ENCODE data around the gene NFKB1. TPM values are rescaled to one million over a fixed set of nuclear protein-coding genes. Genes with fewer than 3 reads are reported as not detected.

Gene NFKB1
- total RNA-seq, 4 donors from 2014 or later = 18.8 to 56.3 (median 30.8) TPM

DNA sequence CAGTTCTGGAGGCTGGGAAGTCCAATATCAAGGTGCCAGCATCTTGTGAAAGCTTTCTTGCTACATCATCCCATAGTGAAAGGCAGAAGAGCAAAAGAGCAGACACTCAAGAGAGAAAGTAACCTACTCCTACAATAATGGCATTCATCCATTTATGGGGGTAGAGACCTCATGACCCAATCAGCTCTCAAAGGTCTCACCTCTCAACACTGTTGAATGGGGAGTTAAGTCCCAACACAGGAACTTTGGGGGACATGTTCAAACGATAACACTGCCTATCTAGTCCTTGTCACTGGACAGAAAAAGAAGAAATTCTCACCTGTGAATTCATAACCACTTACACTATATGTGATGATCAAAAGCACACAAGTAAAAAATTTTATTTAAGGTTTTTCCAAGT, 6.6 kb upstream of the NFKB1 start:
- Histone ChIP-seq H3K36me3 (no peaks in the 10 kb centered on the region), H3K4me3 (no peak overlapping the region), H3K27me3 (no peaks in the 10 kb centered on the region), H3K4me1 (no peaks in the 10 kb centered on the region), H3K27ac (no peak overlapping the region), H3K9me3 (no peaks in the 10 kb centered on the region)
- no peak for DNase-seq
- intact Hi-C loops (cut with DNase I; ENCODE audit: low total_unique reads) = no loop called here
- TF ChIP-seq POLR2A (IDR thresholded peaks at IDR 0.05) = no peak
- TF ChIP-seq CTCF (IDR thresholded peaks at IDR 0.05) = no peak

DNA sequence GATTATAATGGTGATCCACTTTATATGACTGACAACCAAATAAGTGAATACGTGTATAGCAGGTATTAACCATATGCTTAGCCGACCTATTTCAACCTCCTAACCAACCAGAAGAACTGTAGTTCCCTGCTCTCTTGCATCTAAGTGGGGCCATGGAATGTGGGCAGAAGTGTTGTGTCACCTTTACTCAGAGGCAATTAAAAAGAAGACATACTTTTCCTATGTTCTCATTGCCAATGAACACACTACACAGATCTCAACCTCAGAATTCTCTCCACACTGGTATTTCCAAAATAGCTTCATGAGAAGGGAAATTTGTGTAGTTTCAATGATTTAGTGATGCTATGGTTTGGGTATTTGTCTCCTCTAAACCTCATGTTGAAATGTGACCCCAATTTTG, 3.2 kb upstream of the NFKB1 start:
- no peak overlapping the region for H3K4me3 ChIP-seq
- intact Hi-C loops (cut with DNase I; ENCODE audit: low total_unique reads) = no loop called here
- no peaks in the 10 kb centered on the region for H3K27me3 ChIP-seq
- no peaks in the 10 kb centered on the region for H3K36me3 ChIP-seq
- no peaks in the 10 kb centered on the region for H3K9me3 ChIP-seq
- no peak for TF ChIP-seq POLR2A (IDR thresholded peaks at IDR 0.05)
- no peak for TF ChIP-seq CTCF (IDR thresholded peaks at IDR 0.05)
- no peak for DNase-seq
- no peaks in the 10 kb centered on the region for H3K4me1 ChIP-seq
- H3K27ac ChIP-seq = no peak overlapping the region

DNA sequence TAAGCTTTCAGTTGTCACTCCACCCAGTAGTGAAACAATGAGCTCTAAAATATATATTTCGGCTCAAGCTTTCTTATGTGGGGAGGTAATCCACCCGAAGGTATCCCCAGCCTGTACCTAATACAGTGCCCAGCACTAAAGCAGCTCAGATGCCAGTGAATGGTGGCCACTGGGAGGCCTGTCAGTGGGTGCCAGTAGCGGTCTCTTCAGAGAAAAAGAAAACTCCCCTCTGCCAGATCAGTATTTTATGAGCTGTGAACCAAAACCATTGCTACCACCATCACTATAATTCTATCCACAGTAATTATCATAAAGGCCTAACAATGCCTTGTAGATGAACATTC, 835 bp upstream of the NFKB1 start:
- peak in 1 of 4 experiments; percentile 6 for TF ChIP-seq CTCF (IDR thresholded peaks at IDR 0.05)
- TF ChIP-seq POLR2A (IDR thresholded peaks at IDR 0.05) = no peak
- Histone ChIP-seq H3K4me3 (peak overlapping the region; percentile 54 to 92), H3K27me3 (no peaks in the 10 kb centered on the region), H3K4me1 (peaks cover 0 to 10% of the 10 kb centered on the region in 2 donors), H3K9me3 (no peaks in the 10 kb centered on the region), H3K36me3 (no peaks in the 10 kb centered on the region), H3K27ac (peak overlapping the region; percentile 96 to 99)
- intact Hi-C loops (cut with DNase I; ENCODE audit: low total_unique reads) = no loop called here
- DNase-seq = no peak

DNA sequence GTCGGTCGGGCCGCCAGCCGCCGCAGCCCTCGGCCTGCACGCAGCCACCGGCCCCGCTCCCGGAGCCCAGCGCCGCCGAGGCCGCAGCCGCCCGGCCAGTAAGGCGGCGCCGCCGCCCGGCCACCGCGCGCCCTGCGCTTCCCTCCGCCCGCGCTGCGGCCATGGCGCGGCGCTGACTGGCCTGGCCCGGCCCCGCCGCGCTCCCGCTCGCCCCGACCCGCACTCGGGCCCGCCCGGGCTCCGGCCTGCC, 213 bp downstream of the NFKB1 start:
- Histone ChIP-seq H3K9me3 (no peaks in the 10 kb centered on the region), H3K27me3 (no peaks in the 10 kb centered on the region), H3K36me3 (no peaks in the 10 kb centered on the region), H3K4me3 (peak overlapping the region; percentile 54 to 92), H3K4me1 (peaks cover 0 to 10% of the 10 kb centered on the region in 2 donors), H3K27ac (peak overlapping the region; percentile 96 to 99)
- no peak for DNase-seq
- intact Hi-C loops (cut with DNase I; ENCODE audit: low total_unique reads) = no loop called here
- TF ChIP-seq POLR2A (IDR thresholded peaks at IDR 0.05) (no peak), CTCF (IDR thresholded peaks at IDR 0.05) (peak in 2 of 4 experiments; percentile 1 to 18)

DNA sequence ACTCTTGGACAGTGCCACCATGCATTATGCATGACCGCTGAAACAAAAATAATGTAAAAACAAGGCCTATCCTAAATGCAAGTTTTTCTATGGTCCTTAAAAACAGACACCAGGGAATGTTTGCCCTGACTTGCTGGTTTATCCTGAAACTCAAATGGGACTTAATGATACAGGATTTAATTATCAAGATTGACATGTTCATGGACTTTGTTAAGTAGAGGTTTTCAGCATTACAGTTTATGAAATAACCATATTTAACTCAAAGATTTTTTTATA, 1.3 kb downstream of the NFKB1 start:
- intact Hi-C loops (cut with DNase I; ENCODE audit: low total_unique reads) = no loop called here
- TF ChIP-seq CTCF (IDR thresholded peaks at IDR 0.05) (no peak), POLR2A (IDR thresholded peaks at IDR 0.05) (no peak)
- H3K27ac ChIP-seq = peak overlapping the region; percentile 96 to 99
- peak overlapping the region; percentile 54 to 92 for H3K4me3 ChIP-seq
- H3K9me3 ChIP-seq = no peaks in the 10 kb centered on the region
- H3K4me1 ChIP-seq = peaks cover 0 to 10% of the 10 kb centered on the region in 2 donors
- DNase-seq = no peak
- no peaks in the 10 kb centered on the region for H3K36me3 ChIP-seq
- no peaks in the 10 kb centered on the region for H3K27me3 ChIP-seq

Measured in uterus (tissue), 4 donors.